HepG2 (cell line): ENCODE results near the gene ADORA2B. TPM values are rescaled to one million over a fixed set of nuclear protein-coding genes. Genes with fewer than 3 reads are reported as not detected.

Experiments used
- ATAC-seq: fragments of 200-7000 bp; cut with Tn5 transposase; 3 replicates; pipeline ENCODE4 v1.9.1; 2020; ENCODE audit warnings: mild to moderate bottlenecking, moderate library complexity
- BruUV-seq: library from RNA; stranded (reverse); fragments of 400-500 nt; replicated peaks from 2 replicates; lab custom pipeline; 2021; lab: Mats Ljungman, UMichigan
- CTCF ChIA-PET: fragments of 300-600 bp; formaldehyde crosslinking; extraction: SDS; loops from one replicate; lab custom pipeline; 2021; ENCODE audit warnings: low total read pairs, inconsistent platforms, low intra/inter-chr PET ratio; lab: Yijun Ruan, JAX
- POLR2A ChIA-PET: fragments of 350-600 bp; sonication (Branson Sonifier 250); formaldehyde crosslinking; loops from one replicate; lab custom pipeline; 2020; ENCODE audit warnings: antibody characterized with exemption, inconsistent platforms; lab: Yijun Ruan, JAX
- DNase-seq: peaks from one replicate; pipeline ENCODE4 v3.0.0-alpha.2; 2015; ENCODE audit warnings: low spot score
- FAIRE-seq: peaks from 3 replicates; lab custom pipeline; 2011; peaks lifted over from hg19 to GRCh38; lab: Jason Lieb, UNC
- H2AFZ ChIP-seq: one replicate; pipeline ENCODE4 v1.6.1; 2011; ENCODE audit warnings: low read length, inconsistent platforms
- H3K27ac ChIP-seq: fragments of 300-600 bp; 3 replicates; pipeline ENCODE4 v1.8.0; 2011; ENCODE audit warnings: mixed run types, mild to moderate bottlenecking, mixed read lengths, low read length, inconsistent platforms; ENCODE audit not compliant: insufficient read depth; ENCODE audit errors: extremely low read length
- H3K27me3 ChIP-seq, 2 experiments: fragments of 200-600 bp in 1 of 2; 2 replicates in 1 of 2; 3 replicates in 1 of 2; pipeline versions ENCODE4 v1.6.0 to v1.8.0; 2011; ENCODE audit warnings: low read length in 2 of 2, mild to moderate bottlenecking in 2 of 2, moderate library complexity in 2 of 2, inconsistent platforms in 1 of 2; ENCODE audit not compliant: insufficient read depth in 2 of 2, control insufficient read depth in 1 of 2
- H3K36me3 ChIP-seq, 2 experiments: fragments of 200-600 bp in 1 of 2; replicated peaks in 1 of 2; 2 replicates in 1 of 2; 3 replicates in 1 of 2; pipeline versions ENCODE4 v1.5.1 to v1.8.0; 2011; ENCODE audit warnings: low read length in 2 of 2, inconsistent platforms in 1 of 2; ENCODE audit not compliant: insufficient read depth in 2 of 2, control insufficient read depth in 1 of 2
- H3K4me1 ChIP-seq: 2 replicates; pipeline ENCODE4 v1.5.1; 2012; ENCODE audit warnings: low read length, inconsistent platforms; ENCODE audit not compliant: insufficient read depth
- H3K4me2 ChIP-seq: 2 replicates; pipeline ENCODE4 v1.6.0; 2011; ENCODE audit warnings: low read depth, low read length, inconsistent platforms
- H3K4me3 ChIP-seq, 3 experiments: fragments of 200-600 bp in 1 of 3; sonication (generic), shearing (Covaris generic) in 1 of 3; replicated peaks in 1 of 3; 2 replicates each; pipeline ENCODE4 v1.5.1; 2011 to 2016; ENCODE audit warnings: low read length in 3 of 3, inconsistent platforms in 2 of 3, low read depth in 2 of 3, mild to moderate bottlenecking in 2 of 3, control low read depth in 1 of 3, mixed read lengths in 1 of 3; ENCODE audit not compliant: insufficient read depth in 1 of 3
- H3K79me2 ChIP-seq: one replicate; pipeline ENCODE4 v1.6.1; 2011; ENCODE audit warnings: low read length, inconsistent platforms; ENCODE audit not compliant: insufficient read depth
- H3K9ac ChIP-seq: 2 replicates; pipeline ENCODE4 v1.6.0; 2011; ENCODE audit warnings: mild to moderate bottlenecking, low read depth, low read length, inconsistent platforms; ENCODE audit not compliant: insufficient read depth
- H3K9me3 ChIP-seq: 2 replicates; pipeline ENCODE4 v1.5.1; 2012; ENCODE audit warnings: mild to moderate bottlenecking, low read length
- H4K20me1 ChIP-seq: 2 replicates; pipeline ENCODE4 v1.6.0; 2011; ENCODE audit warnings: inconsistent platforms, mild to moderate bottlenecking, low read length, moderate library complexity; ENCODE audit not compliant: insufficient read depth
- AGO1 ChIP-seq: fragments of 200-400 bp; formaldehyde crosslinking; IDR thresholded peaks from 2 replicates; pipeline ENCODE4 v1.6.1; 2017; ENCODE audit warnings: mild to moderate bottlenecking, low read depth, low read length, moderate library complexity; ENCODE audit not compliant: poor library complexity, severe bottlenecking
- CAMTA2 ChIP-seq: sonication (generic); formaldehyde crosslinking; IDR thresholded peaks from 2 replicates; pipeline ENCODE4 v1.4.0; 2020; ENCODE audit warnings: mild to moderate bottlenecking, missing genetic modification reagents, borderline replicate concordance
- CBFB ChIP-seq: sonication (generic); formaldehyde crosslinking; IDR thresholded peaks from 2 replicates; pipeline ENCODE4 v1.4.0; 2020; ENCODE audit warnings: missing genetic modification reagents
- ELF3 ChIP-seq: IDR thresholded peaks from 2 replicates; pipeline ENCODE4 v1.6.1; 2016; ENCODE audit warnings: missing genetic modification reagents, missing compliant biosample characterization
- JUN ChIP-seq: sonication (generic); formaldehyde crosslinking; IDR thresholded peaks from 2 replicates; pipeline ENCODE4 v1.4.0; 2020; ENCODE audit warnings: mild to moderate bottlenecking, missing genetic modification reagents
- PAX8 ChIP-seq: sonication (generic); formaldehyde crosslinking; IDR thresholded peaks from 2 replicates; pipeline ENCODE4 v1.8.0; 2022; ENCODE audit warnings: mild to moderate bottlenecking, missing genetic modification reagents, borderline replicate concordance
- PHF20 ChIP-seq: sonication (generic); formaldehyde crosslinking; IDR thresholded peaks from 2 replicates; pipeline ENCODE4 v1.5.0; 2020; ENCODE audit warnings: mild to moderate bottlenecking, missing genetic modification reagents
- RCOR2 ChIP-seq: IDR thresholded peaks from 2 replicates; pipeline ENCODE4 v1.6.1; 2016; ENCODE audit warnings: missing biosample characterization, missing genetic modification reagents
- REXO4 ChIP-seq: sonication (generic); formaldehyde crosslinking; IDR thresholded peaks from 2 replicates; pipeline ENCODE4 v1.8.0; 2022; ENCODE audit warnings: missing genetic modification reagents, mild to moderate bottlenecking, borderline replicate concordance
- THAP11 ChIP-seq: IDR thresholded peaks from 2 replicates; pipeline ENCODE4 v1.6.1; 2016; ENCODE audit warnings: missing biosample characterization, missing genetic modification reagents
- THYN1 ChIP-seq: sonication (generic); formaldehyde crosslinking; IDR thresholded peaks from 2 replicates; pipeline ENCODE4 v1.8.1; 2023; ENCODE audit warnings: low read depth, mild to moderate bottlenecking, moderate library complexity, missing genetic modification reagents, borderline replicate concordance
- YEATS4 ChIP-seq: sonication (generic); formaldehyde crosslinking; IDR thresholded peaks from 2 replicates; pipeline ENCODE4 v1.4.0; 2020; ENCODE audit warnings: missing genetic modification reagents, borderline replicate concordance
- ZBTB8A ChIP-seq: sonication (generic); formaldehyde crosslinking; IDR thresholded peaks from 2 replicates; pipeline ENCODE4 v1.4.0; 2020; ENCODE audit warnings: mild to moderate bottlenecking, low read depth, missing genetic modification reagents, borderline replicate concordance
- ZC3H4 ChIP-seq: sonication (generic); formaldehyde crosslinking; IDR thresholded peaks from 2 replicates; pipeline ENCODE4 v1.4.0; 2020; ENCODE audit warnings: missing genetic modification reagents, borderline replicate concordance
- ZIK1 ChIP-seq: sonication (generic); formaldehyde crosslinking; IDR thresholded peaks from 2 replicates; pipeline ENCODE4 v1.5.0; 2020; ENCODE audit warnings: mild to moderate bottlenecking, low read depth, missing genetic modification reagents, borderline replicate concordance
- ZMYM3 ChIP-seq: sonication (generic); formaldehyde crosslinking; IDR thresholded peaks from 2 replicates; pipeline ENCODE4 v1.5.1; 2020; ENCODE audit warnings: mild to moderate bottlenecking, missing genetic modification reagents
- ZNF383 ChIP-seq: sonication (generic); formaldehyde crosslinking; IDR thresholded peaks from 2 replicates; pipeline ENCODE4 v1.4.0; 2020; ENCODE audit warnings: missing genetic modification reagents, mild to moderate bottlenecking, borderline replicate concordance
- ZNF775 ChIP-seq: sonication (generic); formaldehyde crosslinking; IDR thresholded peaks from 2 replicates; pipeline ENCODE4 v1.4.0; 2020; ENCODE audit warnings: missing genetic modification reagents, mild to moderate bottlenecking, moderate library complexity, borderline replicate concordance
- WGBS: methylation state at CpG from one replicate; pipeline ENCODE4 v1.1.6; 2017; ENCODE audit warnings: low lambda C conversion rate; 5-methylcytosine and 5-hydroxymethylcytosine counted together
- in situ Hi-C: cut with HindIII; loops from 2 replicates; pipeline ENCODE4 v1.10.0; 2017; ENCODE audit warnings: low pct_unique_long_range_greater_than_20kb; ENCODE audit not compliant: extremely low pct_ligation_motif_present
- intact Hi-C: fragments of 100-400 bp; cut with micrococcal nuclease; formaldehyde crosslinking; loops from one replicate; pipeline ENCODE4 v1.10.0; 2022; ENCODE audit not compliant: unreplicated experiment
- polyA plus RNA-seq, 8 experiments: library from polyadenylated mRNA; depleted of rRNA in 3 of 8; stranded (reverse) in 7 of 8; unstranded in 1 of 8; fragments of >200 nt; fragmentation: Illumina TruSeq in 4 of 8; extraction: Trizol in 4 of 8; gene quantifications; 2 replicates each; pipeline versions ENCODE4 v1.2.1 to v1.2.3, GENCODE V29; 2011 to 2016; ENCODE audit warnings: low read depth in 4 of 8, missing spikeins in 1 of 8, mixed read lengths in 1 of 8; ENCODE audit not compliant: insufficient read depth in 1 of 8
- total RNA-seq, 5 experiments: library from RNA; depleted of rRNA; stranded (reverse); fragments of >200 nt; fragmentation: Illumina TruSeq; extraction: Trizol; gene quantifications; 2 replicates each; pipeline ENCODE4 v1.2.3, GENCODE V29; 2016; ENCODE audit warnings: low read depth in 1 of 5
- TF ChIP-seq, protein P1 (sequence below): sonication (generic); formaldehyde crosslinking; IDR thresholded peaks from 2 replicates; pipeline ENCODE4 v1.9.0; 2021; ENCODE audit warnings: missing genetic modification reagents, borderline replicate concordance
- TF ChIP-seq, protein P2 (sequence below): sonication (generic); formaldehyde crosslinking; IDR thresholded peaks from 2 replicates; pipeline ENCODE4 v1.4.0; 2020; ENCODE audit warnings: missing genetic modification reagents

The ADORA2B gene
- total and polyA plus RNA-seq, 2 of the 13 experiments (the other 11 are each of a cell fraction or from before 2014, with no cell fraction given): 10.4 to 20.0 TPM

DNA sequence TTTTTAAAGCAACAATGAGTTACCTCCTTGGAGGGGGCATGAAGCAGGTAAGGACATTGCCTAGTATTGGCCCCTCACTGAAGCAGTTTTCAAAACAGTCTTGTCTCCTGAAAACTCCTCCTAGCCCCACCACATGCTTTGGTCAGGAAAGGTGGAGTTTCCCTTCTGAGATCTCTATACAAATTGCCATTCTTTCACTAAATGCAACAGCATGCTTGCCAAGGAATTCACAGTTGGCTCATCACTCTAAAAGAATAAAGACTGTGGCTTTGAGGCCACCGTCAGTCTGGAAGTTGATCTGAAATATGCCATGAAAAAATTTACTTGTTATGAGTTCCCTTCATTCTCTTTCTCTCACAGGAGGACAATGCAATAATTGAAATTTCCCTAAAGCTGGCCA is 58.9 kb downstream of the ADORA2B start (continued):
- TF ChIP-seq, protein P1, sequence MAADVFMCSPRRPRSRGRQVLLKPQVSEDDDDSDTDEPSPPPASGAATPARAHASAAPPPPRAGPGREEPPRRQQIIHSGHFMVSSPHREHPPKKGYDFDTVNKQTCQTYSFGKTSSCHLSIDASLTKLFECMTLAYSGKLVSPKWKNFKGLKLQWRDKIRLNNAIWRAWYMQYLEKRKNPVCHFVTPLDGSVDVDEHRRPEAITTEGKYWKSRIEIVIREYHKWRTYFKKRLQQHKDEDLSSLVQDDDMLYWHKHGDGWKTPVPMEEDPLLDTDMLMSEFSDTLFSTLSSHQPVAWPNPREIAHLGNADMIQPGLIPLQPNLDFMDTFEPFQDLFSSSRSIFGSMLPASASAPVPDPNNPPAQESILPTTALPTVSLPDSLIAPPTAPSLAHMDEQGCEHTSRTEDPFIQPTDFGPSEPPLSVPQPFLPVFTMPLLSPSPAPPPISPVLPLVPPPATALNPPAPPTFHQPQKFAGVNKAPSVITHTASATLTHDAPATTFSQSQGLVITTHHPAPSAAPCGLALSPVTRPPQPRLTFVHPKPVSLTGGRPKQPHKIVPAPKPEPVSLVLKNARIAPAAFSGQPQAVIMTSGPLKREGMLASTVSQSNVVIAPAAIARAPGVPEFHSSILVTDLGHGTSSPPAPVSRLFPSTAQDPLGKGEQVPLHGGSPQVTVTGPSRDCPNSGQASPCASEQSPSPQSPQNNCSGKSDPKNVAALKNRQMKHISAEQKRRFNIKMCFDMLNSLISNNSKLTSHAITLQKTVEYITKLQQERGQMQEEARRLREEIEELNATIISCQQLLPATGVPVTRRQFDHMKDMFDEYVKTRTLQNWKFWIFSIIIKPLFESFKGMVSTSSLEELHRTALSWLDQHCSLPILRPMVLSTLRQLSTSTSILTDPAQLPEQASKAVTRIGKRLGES (CRISPR knock-in tag): no peak
- TF ChIP-seq REXO4 (CRISPR knock-in tag): no peak
- no peak for TF ChIP-seq ZC3H4

DNA sequence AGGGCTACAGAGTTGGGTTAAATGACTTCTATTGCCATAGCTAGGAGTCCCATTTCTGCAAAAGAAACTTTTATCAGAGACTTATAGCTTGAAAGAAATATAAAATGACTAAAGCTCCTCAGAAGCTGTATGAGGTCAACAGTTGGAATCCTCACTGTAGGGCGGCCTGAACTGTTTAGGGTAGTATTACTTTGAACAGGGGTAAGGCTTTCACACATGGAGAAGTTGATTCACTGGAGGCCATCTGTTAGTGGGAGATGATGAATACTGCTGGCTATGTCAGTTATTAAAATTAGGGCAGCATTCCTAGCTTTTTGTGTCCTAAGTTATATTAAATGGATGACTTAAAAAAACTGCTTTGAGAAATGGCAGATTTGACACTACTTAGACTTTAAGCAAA is 60.7 kb downstream of the ADORA2B start:
- Histone ChIP-seq H3K4me2 (no peak overlapping the region), H3K79me2 (peaks cover 14% of the 10 kb centered on the region), H3K4me3 (no peak overlapping the region), H3K4me1 (peaks cover 18% of the 10 kb centered on the region), H4K20me1 (no peaks in the 10 kb centered on the region), H2AFZ (no peak overlapping the region), H3K27ac (no peak overlapping the region), H3K9me3 (no peaks in the 10 kb centered on the region), H3K36me3 (peaks cover 23 to 71% of the 10 kb centered on the region in 2 experiments), H3K27me3 (no peaks in the 10 kb centered on the region), H3K9ac (no peak overlapping the region)
- in situ Hi-C loops: no loop called here
- TF ChIP-seq ZNF383: no peak
- no peak for TF ChIP-seq ZMYM3 (CRISPR knock-in tag)
- no peak for TF ChIP-seq RCOR2 (CRISPR knock-in tag)
- no peak for TF ChIP-seq ZNF775 (CRISPR knock-in tag)
- no peak for TF ChIP-seq PAX8 (CRISPR knock-in tag)
- TF ChIP-seq CBFB (CRISPR knock-in tag): no peak
- TF ChIP-seq JUN (CRISPR knock-in tag): no peak
- TF ChIP-seq THAP11 (CRISPR knock-in tag): no peak
- TF ChIP-seq ELF3: no peak
- no peak for TF ChIP-seq CAMTA2
- TF ChIP-seq THYN1 (CRISPR knock-in tag): no peak
- no peak for TF ChIP-seq AGO1
- no peak for TF ChIP-seq YEATS4 (CRISPR knock-in tag)
- TF ChIP-seq, protein P2, sequence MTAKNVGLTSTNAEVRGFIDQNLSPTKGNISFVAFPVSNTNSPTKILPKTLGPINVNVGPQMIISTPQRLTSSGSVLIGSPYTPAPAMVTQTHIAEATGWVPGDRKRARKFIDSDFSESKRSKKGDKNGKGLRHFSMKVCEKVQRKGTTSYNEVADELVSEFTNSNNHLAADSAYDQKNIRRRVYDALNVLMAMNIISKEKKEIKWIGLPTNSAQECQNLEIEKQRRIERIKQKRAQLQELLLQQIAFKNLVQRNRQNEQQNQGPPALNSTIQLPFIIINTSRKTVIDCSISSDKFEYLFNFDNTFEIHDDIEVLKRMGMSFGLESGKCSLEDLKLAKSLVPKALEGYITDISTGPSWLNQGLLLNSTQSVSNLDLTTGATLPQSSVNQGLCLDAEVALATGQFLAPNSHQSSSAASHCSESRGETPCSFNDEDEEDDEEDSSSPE (CRISPR knock-in tag): no peak
- no peak for TF ChIP-seq ZBTB8A (CRISPR knock-in tag)
- TF ChIP-seq PHF20: no peak
- no peak for TF ChIP-seq ZIK1 (CRISPR knock-in tag)
- ChIA-PET POLR2A (no interaction called here), CTCF (no interaction called here)
- WGBS: 100% methylated on average over 1 of the region's 1 CpG
- no peak for ATAC-seq
- no peak for FAIRE-seq
- no peak for DNase-seq
- BruUV-seq: no TSS peak
- intact Hi-C loops: no loop called here
